SU-DHL-6 (cell line): ENCODE measurements around the gene NELFB.
A peak's percentile ranks its signal among the peaks of the same experiment; 100 is the strongest.
"Not testable (repeated sequence)": the region's sequence is repeated elsewhere in the genome, so short reads cannot be mapped to it uniquely, and the experiment has no call there.

Source experiments
- H2AFZ ChIP-seq: fragments of 200-600 bp; sonication (generic); 2 replicates; pipeline ENCODE4 v1.6.1; 2014; ENCODE audit warnings: low read depth, mild to moderate bottlenecking, moderate library complexity, mixed read lengths, antibody characterized with exemption, low read length; ENCODE audit not compliant: severe bottlenecking
- H3F3A ChIP-seq: fragments of 200-600 bp; shearing (Covaris generic); 2 replicates; pipeline ENCODE4 v1.6.0; 2016; ENCODE audit warnings: antibody characterized with exemption, mild to moderate bottlenecking; ENCODE audit not compliant: insufficient read depth
- H3K27ac ChIP-seq: fragments of 200-600 bp; sonication (generic); 2 replicates; pipeline ENCODE4 v1.5.1; 2016; ENCODE audit warnings: low read depth, mild to moderate bottlenecking, low read length, moderate library complexity, mixed read lengths
- H3K27me3 ChIP-seq: fragments of 200-600 bp; sonication (generic), shearing (Covaris generic); 2 replicates; pipeline ENCODE4 v1.6.0; 2014; ENCODE audit warnings: mild to moderate bottlenecking, low read length
- H3K36me3 ChIP-seq: fragments of 200-600 bp; sonication (generic); 2 replicates; pipeline ENCODE4 v1.6.1; 2014; ENCODE audit warnings: mild to moderate bottlenecking, low read length, mixed read lengths
- H3K4me2 ChIP-seq: fragments of 300-600, 200-600 bp; shearing (Covaris generic), sonication (generic); 2 replicates; pipeline ENCODE4 v1.6.0; 2014; ENCODE audit warnings: low read length, low read depth, mild to moderate bottlenecking; ENCODE audit not compliant: poor library complexity, severe bottlenecking
- H3K4me3 ChIP-seq: fragments of 200-600 bp; sonication (generic); 2 replicates; pipeline ENCODE4 v1.5.1; 2014; ENCODE audit warnings: antibody characterized with exemption, low read length, mild to moderate bottlenecking, mixed read lengths; ENCODE audit not compliant: insufficient read depth, poor library complexity, severe bottlenecking
- H3K79me2 ChIP-seq: fragments of 200-600 bp; sonication (generic); 2 replicates; pipeline ENCODE4 v1.6.1; 2014; ENCODE audit warnings: mild to moderate bottlenecking, low read length, moderate library complexity; ENCODE audit not compliant: insufficient read depth
- H3K9ac ChIP-seq: fragments of 200-600 bp; sonication (generic); 2 replicates; pipeline ENCODE4 v1.7.0; 2014; ENCODE audit warnings: mild to moderate bottlenecking, low read length
- H3K9me2 ChIP-seq: fragments of 200-600 bp; sonication (generic); replicated peaks from 2 replicates; pipeline ENCODE4 v1.6.1; 2014; ENCODE audit warnings: low read length; ENCODE audit not compliant: insufficient read depth
- H3K9me3 ChIP-seq: fragments of 200-600 bp; sonication (generic); 2 replicates; pipeline ENCODE4 v1.6.1; 2014; ENCODE audit warnings: low read length, mixed read lengths; ENCODE audit not compliant: insufficient read depth
- H4K20me1 ChIP-seq: fragments of 200-600 bp; sonication (generic); 2 replicates; pipeline ENCODE4 v1.6.1; 2014; ENCODE audit warnings: low read depth, mild to moderate bottlenecking, antibody characterized with exemption, low read length, moderate library complexity, mixed read lengths
- EZH2phosphoT487 ChIP-seq: fragments of 200-600 bp; sonication (generic), shearing (Covaris generic); conservative IDR thresholded peaks from 2 replicates; pipeline ENCODE4 v1.6.1; 2018; ENCODE audit warnings: mild to moderate bottlenecking, antibody characterized with exemption, low read length, moderate library complexity, mixed read lengths
- TF ChIP-seq, protein P1 (sequence below): fragments of 200-600 bp; sonication (generic); IDR thresholded peaks from one replicate; pipeline ENCODE4 v1.5.1; 2017; ENCODE audit warnings: antibody characterized with exemption, mild to moderate bottlenecking, low read length, moderate library complexity; ENCODE audit not compliant: insufficient read depth, poor library complexity, severe bottlenecking

The NELFB gene

DNA sequence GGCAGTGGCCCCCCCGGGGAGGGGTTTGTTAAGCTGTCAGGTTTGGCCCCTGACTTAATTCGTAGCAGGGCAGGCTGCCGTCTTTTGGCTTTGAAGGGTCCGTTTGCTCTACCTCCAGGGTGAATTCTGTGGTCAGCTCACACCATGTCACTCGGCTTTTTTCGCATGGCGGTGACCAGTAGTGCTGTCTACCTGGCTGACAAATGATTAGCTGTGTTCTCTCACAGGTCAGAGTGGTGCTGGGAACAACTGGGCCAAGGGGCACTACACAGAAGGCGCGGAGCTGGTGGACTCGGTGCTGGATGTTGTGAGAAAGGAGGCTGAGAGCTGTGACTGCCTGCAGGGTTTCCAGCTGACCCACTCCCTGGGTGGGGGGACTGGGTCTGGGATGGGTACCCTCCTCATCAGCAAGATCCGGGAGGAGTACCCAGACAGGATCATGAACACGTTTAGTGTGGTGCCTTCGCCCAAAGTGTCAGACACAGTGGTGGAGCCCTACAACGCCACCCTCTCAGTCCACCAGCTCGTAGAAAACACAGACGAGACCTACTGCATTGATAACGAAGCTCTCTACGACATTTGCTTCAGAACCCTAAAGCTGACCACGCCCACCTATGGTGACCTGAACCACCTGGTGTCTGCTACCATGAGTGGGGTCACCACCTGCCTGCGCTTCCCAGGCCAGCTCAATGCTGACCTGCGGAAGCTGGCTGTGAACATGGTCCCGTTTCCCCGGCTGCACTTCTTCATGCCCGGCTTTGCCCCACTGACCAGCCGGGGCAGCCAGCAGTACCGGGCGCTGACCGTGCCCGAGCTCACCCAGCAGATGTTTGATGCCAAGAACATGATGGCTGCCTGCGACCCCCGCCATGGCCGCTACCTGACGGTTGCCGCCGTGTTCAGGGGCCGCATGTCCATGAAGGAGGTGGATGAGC is 12.6 kb upstream of the NELFB start:
- Histone ChIP-seq H3K9ac (peak overlapping the region; percentile 97), H3K79me2 (peaks cover 15% of the 10 kb centered on the region), H3K36me3 (peaks cover 8% of the 10 kb centered on the region; the same call in 1 of the 2 replicates), H2AFZ (no peak overlapping the region), H3K27me3 (no peaks in the 10 kb centered on the region), H4K20me1 (peaks cover 9% of the 10 kb centered on the region; the same call in 1 of the 2 replicates), H3F3A (peaks cover 7% of the 10 kb centered on the region; the same call in 1 of the 2 replicates), H3K9me3 (no peaks in the 10 kb centered on the region), H3K4me3 (peak overlapping the region; percentile 93), H3K27ac (no peak overlapping the region), H3K4me2 (peak overlapping the region; percentile 64), H3K9me2 (no peaks in the 10 kb centered on the region)
- TF ChIP-seq, protein P1, sequence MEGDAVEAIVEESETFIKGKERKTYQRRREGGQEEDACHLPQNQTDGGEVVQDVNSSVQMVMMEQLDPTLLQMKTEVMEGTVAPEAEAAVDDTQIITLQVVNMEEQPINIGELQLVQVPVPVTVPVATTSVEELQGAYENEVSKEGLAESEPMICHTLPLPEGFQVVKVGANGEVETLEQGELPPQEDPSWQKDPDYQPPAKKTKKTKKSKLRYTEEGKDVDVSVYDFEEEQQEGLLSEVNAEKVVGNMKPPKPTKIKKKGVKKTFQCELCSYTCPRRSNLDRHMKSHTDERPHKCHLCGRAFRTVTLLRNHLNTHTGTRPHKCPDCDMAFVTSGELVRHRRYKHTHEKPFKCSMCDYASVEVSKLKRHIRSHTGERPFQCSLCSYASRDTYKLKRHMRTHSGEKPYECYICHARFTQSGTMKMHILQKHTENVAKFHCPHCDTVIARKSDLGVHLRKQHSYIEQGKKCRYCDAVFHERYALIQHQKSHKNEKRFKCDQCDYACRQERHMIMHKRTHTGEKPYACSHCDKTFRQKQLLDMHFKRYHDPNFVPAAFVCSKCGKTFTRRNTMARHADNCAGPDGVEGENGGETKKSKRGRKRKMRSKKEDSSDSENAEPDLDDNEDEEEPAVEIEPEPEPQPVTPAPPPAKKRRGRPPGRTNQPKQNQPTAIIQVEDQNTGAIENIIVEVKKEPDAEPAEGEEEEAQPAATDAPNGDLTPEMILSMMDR, result no peak
- no peak for TF ChIP-seq EZH2phosphoT487

DNA sequence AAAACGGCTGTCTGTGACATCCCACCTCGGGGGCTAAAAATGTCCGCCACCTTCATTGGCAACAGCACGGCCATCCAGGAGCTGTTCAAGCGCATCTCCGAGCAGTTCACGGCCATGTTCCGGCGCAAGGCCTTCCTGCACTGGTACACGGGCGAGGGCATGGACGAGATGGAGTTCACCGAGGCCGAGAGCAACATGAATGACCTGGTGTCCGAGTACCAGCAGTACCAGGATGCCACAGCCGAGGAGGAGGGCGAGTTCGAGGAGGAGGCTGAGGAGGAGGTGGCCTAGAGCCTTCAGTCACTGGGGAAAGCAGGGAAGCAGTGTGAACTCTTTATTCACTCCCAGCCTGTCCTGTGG is 11.9 kb upstream of the NELFB start:
- H3K27me3 ChIP-seq, H3K4me3 ChIP-seq, H3K4me2 ChIP-seq, H3F3A ChIP-seq, H4K20me1 ChIP-seq, H2AFZ ChIP-seq, H3K9me2 ChIP-seq, H3K9ac ChIP-seq, H3K27ac ChIP-seq, H3K36me3 ChIP-seq, H3K9me3 ChIP-seq: not testable (repeated sequence)
- H3K79me2 ChIP-seq, result peaks cover 15% of the 10 kb centered on the region

DNA sequence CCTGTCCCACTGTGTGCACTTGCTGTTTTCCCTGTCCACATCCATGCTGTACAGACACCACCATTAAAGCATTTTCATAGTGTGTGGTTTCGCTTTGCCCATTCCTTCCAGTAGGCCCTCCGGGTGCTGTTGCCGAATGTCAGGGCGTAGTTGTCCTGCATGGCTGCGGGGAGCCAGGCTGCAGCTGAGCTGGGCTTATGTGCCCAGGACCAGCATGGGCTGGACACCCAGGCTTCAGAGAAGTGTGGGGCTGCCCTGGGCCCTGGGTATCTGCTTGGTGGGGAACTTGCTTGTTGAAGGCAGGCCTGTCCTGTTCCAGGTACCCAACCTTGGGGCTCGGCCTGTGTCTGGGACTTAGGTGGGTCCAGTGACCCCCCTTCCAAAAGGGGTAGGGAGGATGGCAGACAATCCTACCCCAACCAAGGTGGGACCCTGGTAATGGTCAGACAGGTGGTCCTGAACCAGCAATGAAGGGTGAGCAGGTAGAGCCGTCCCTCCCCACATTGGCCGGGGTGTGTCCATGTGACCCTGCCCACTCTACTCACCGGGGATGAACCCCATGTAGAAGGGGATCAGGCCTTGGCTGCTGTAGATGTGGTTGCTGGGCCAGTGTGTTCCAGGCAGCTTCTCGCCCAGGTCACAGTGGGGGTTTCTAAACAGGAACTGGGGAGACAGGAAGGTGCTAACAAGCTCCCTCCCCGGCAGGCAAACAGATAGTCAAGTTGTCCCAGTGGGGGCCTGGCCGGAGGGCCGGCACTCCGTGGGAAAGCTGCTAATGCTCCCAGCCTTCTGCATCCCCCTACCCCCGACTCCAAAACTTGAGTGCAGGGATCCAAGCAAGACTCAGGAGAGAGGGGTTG is 11.3 kb upstream of the NELFB start:
- TF ChIP-seq EZH2phosphoT487, result no peak
- TF ChIP-seq, protein P1, result no peak
- Histone ChIP-seq H3K9ac (no peak overlapping the region), H3K79me2 (peaks cover 15% of the 10 kb centered on the region), H3K4me2 (no peak overlapping the region), H2AFZ (no peak overlapping the region), H3K27ac (no peak overlapping the region), H4K20me1 (peaks cover 9% of the 10 kb centered on the region; the same call in 1 of the 2 replicates), H3K9me3 (no peaks in the 10 kb centered on the region), H3K27me3 (no peaks in the 10 kb centered on the region), H3F3A (peaks cover 7% of the 10 kb centered on the region; the same call in 1 of the 2 replicates), H3K9me2 (no peaks in the 10 kb centered on the region), H3K4me3 (no peak overlapping the region), H3K36me3 (peaks cover 8% of the 10 kb centered on the region; the same call in 1 of the 2 replicates)
